SK-N-SH treated with all-trans-retinoic acid at 6 μM for 48 hours (cell line): ENCODE results near the gene EXO1.
"Not testable (repeated sequence)": the region's sequence is repeated elsewhere in the genome, so short reads cannot be mapped to it uniquely, and the experiment has no call there.

Experiments
- ATAC-seq: fragments of 200-7000 bp; cut with Tn5 transposase; 3 replicates; pipeline ENCODE4 v1.9.1; 2020; ENCODE audit warnings: mild to moderate bottlenecking, moderate library complexity
- BACH2 ChIP-seq: fragments of 250-450 bp; sonication (Bioruptor Pico); IDR thresholded peaks from 2 replicates; pipeline ENCODE4 v1.9.0; 2021; ENCODE audit warnings: mild to moderate bottlenecking, borderline replicate concordance
- CREB5 ChIP-seq: fragments of 250-450 bp; sonication (Bioruptor Pico); IDR thresholded peaks from 2 replicates; pipeline ENCODE4 v1.5.1; 2020; ENCODE audit warnings: low read depth, mild to moderate bottlenecking, moderate library complexity
- CSDC2 ChIP-seq: fragments of 250-450 bp; sonication (Bioruptor Pico); IDR thresholded peaks from 2 replicates; pipeline ENCODE4 v1.5.0; 2020; ENCODE audit warnings: mild to moderate bottlenecking, moderate library complexity
- OSR1 ChIP-seq: fragments of 250-450 bp; sonication (Bioruptor Pico); IDR thresholded peaks from 2 replicates; pipeline ENCODE4 v1.8.0; 2022; ENCODE audit warnings: moderate library complexity, mild to moderate bottlenecking, inconsistent platforms
- PPARA ChIP-seq: fragments of 250-450 bp; sonication (Bioruptor Pico); IDR thresholded peaks from 2 replicates; pipeline ENCODE4 v1.5.0; 2020; ENCODE audit warnings: mild to moderate bottlenecking, borderline replicate concordance
- RARB ChIP-seq: fragments of 250-450 bp; sonication (Bioruptor Pico); IDR thresholded peaks from 2 replicates; pipeline ENCODE4 v1.8.0; 2021; ENCODE audit warnings: mild to moderate bottlenecking, moderate library complexity
- TCF4 ChIP-seq: fragments of 250-450 bp; sonication (Bioruptor Pico); IDR thresholded peaks from 2 replicates; pipeline ENCODE4 v1.8.0; 2021; ENCODE audit warnings: mild to moderate bottlenecking, moderate library complexity, borderline replicate concordance
- TSHZ2 ChIP-seq: fragments of 250-450 bp; sonication (Bioruptor Pico); IDR thresholded peaks from 2 replicates; pipeline ENCODE4 v1.5.0; 2020; ENCODE audit warnings: mild to moderate bottlenecking, moderate library complexity
- ZC3H10 ChIP-seq: fragments of 250-450 bp; sonication (Bioruptor Pico); IDR thresholded peaks from 2 replicates; pipeline ENCODE4 v1.5.1; 2021; ENCODE audit warnings: mild to moderate bottlenecking, moderate library complexity
- ZFP30 ChIP-seq: fragments of 450-650 bp; formaldehyde crosslinking; IDR thresholded peaks from 2 replicates; pipeline ENCODE4 v1.5.0; 2022; ENCODE audit warnings: mild to moderate bottlenecking, moderate library complexity
- ZNF565 ChIP-seq: fragments of 450-650 bp; formaldehyde crosslinking; conservative IDR thresholded peaks from 2 replicates; pipeline ENCODE4 v1.5.0; 2020; ENCODE audit warnings: low read depth, mild to moderate bottlenecking, moderate library complexity
- ZNF8 ChIP-seq: fragments of 450-650 bp; formaldehyde crosslinking; IDR thresholded peaks from 2 replicates; pipeline ENCODE4 v1.5.0; 2020; ENCODE audit warnings: mild to moderate bottlenecking, moderate library complexity
- TF ChIP-seq, protein P1 (sequence below): fragments of 250-450 bp; sonication (Bioruptor Pico); IDR thresholded peaks from 2 replicates; pipeline ENCODE4 v1.8.0; 2020; ENCODE audit warnings: mild to moderate bottlenecking, moderate library complexity, borderline replicate concordance
- TF ChIP-seq, protein P2 (sequence below): fragments of 250-450 bp; sonication (Bioruptor Pico); IDR thresholded peaks from 2 replicates; pipeline ENCODE4 v1.5.1; 2021; ENCODE audit warnings: mild to moderate bottlenecking, moderate library complexity
- TF ChIP-seq, protein P3 (sequence below): fragments of 250-450 bp; sonication (Bioruptor Pico); IDR thresholded peaks from 2 replicates; pipeline ENCODE4 v1.8.0; 2021; ENCODE audit warnings: low read depth, mild to moderate bottlenecking, moderate library complexity, borderline replicate concordance

Gene EXO1

GRCh38 chr1:241848686-241849344 lies 811 bp downstream of the EXO1 start:
- ATAC-seq, result peak; percentile 43
- TF ChIP-seq PPARA (CRISPR knock-in tag), result no peak
- TF ChIP-seq RARB (CRISPR knock-in tag), result no peak
- no peak for TF ChIP-seq BACH2 (CRISPR knock-in tag)
- no peak for TF ChIP-seq CREB5 (CRISPR knock-in tag)
- TF ChIP-seq, protein P1, sequence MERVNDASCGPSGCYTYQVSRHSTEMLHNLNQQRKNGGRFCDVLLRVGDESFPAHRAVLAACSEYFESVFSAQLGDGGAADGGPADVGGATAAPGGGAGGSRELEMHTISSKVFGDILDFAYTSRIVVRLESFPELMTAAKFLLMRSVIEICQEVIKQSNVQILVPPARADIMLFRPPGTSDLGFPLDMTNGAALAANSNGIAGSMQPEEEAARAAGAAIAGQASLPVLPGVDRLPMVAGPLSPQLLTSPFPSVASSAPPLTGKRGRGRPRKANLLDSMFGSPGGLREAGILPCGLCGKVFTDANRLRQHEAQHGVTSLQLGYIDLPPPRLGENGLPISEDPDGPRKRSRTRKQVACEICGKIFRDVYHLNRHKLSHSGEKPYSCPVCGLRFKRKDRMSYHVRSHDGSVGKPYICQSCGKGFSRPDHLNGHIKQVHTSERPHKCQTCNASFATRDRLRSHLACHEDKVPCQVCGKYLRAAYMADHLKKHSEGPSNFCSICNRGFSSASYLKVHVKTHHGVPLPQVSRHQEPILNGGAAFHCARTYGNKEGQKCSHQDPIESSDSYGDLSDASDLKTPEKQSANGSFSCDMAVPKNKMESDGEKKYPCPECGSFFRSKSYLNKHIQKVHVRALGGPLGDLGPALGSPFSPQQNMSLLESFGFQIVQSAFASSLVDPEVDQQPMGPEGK (CRISPR knock-in tag), result no peak
- no peak for TF ChIP-seq TSHZ2
- TF ChIP-seq ZNF565 (CRISPR knock-in tag), result no peak
- TF ChIP-seq ZFP30 (CRISPR knock-in tag), result no peak
- TF ChIP-seq ZNF8 (CRISPR knock-in tag), result no peak

- ATAC-seq, result peak; percentile 47
- no peak for TF ChIP-seq ZFP30 (CRISPR knock-in tag)
- TF ChIP-seq OSR1, result no peak
- TF ChIP-seq, protein P2, sequence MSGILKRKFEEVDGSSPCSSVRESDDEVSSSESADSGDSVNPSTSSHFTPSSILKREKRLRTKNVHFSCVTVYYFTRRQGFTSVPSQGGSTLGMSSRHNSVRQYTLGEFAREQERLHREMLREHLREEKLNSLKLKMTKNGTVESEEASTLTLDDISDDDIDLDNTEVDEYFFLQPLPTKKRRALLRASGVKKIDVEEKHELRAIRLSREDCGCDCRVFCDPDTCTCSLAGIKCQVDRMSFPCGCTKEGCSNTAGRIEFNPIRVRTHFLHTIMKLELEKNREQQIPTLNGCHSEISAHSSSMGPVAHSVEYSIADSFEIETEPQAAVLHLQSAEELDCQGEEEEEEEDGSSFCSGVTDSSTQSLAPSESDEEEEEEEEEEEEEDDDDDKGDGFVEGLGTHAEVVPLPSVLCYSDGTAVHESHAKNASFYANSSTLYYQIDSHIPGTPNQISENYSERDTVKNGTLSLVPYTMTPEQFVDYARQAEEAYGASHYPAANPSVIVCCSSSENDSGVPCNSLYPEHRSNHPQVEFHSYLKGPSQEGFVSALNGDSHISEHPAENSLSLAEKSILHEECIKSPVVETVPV (CRISPR knock-in tag), result no peak
- no peak for TF ChIP-seq ZNF8 (CRISPR knock-in tag)
- TF ChIP-seq PPARA (CRISPR knock-in tag), result no peak
- no peak for TF ChIP-seq TCF4 (CRISPR knock-in tag)
- no peak for TF ChIP-seq ZC3H10 (CRISPR knock-in tag)
- TF ChIP-seq, protein P1 (CRISPR knock-in tag), result no peak
- TF ChIP-seq CSDC2 (CRISPR knock-in tag), result no peak
- TF ChIP-seq, protein P3, sequence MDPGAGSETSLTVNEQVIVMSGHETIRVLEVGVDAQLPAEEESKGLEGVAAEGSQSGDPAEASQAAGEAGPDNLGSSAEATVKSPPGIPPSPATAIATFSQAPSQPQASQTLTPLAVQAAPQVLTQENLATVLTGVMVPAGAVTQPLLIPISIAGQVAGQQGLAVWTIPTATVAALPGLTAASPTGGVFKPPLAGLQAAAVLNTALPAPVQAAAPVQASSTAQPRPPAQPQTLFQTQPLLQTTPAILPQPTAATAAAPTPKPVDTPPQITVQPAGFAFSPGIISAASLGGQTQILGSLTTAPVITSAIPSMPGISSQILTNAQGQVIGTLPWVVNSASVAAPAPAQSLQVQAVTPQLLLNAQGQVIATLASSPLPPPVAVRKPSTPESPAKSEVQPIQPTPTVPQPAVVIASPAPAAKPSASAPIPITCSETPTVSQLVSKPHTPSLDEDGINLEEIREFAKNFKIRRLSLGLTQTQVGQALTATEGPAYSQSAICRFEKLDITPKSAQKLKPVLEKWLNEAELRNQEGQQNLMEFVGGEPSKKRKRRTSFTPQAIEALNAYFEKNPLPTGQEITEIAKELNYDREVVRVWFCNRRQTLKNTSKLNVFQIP (CRISPR knock-in tag), result no peak
Observed at GRCh38 chr1:241849345-241849695, 1.3 kb downstream of the EXO1 start.

DNA sequence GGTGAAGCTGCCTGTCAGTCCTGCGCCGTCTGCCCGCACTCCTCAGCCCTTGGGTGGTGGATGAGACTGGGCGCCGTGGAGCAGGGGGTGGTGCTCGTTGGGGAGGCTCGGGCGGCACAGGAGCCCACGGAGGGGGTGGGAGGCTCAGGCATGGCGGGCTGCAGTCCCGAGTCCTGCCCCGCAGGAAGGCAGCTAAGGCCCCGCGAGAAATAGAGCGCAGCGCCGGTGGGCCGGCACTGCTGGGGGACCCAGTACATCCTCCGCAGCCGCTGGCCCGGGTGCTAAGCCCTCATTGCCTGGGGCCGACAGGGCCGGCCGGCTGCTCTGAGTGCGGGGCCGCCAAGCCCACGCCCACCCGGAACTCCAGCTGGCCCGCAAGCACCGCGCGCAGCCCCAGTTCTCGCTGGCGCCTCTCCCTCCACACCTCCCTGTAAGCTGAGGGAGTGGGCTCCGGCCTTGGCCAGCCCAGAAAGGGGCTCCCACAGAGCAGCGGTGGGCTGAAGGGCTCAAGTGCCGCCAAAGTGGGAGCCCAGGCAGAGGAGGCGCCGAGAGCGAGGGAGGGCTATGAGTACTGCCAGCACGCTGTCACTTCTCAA lies 7.6 kb downstream of the EXO1 start:
- ATAC-seq, result not testable (repeated sequence)
